Measurements from ENCODE around the gene ELSPBP1. TPM values are rescaled to one million over a fixed set of nuclear protein-coding genes. Genes with fewer than 3 reads are reported as not detected.

ELSPBP1 gene
- total RNA-seq, 6 donors from 2014 or later, result not detected

GRCh38 chr19:48059331-48059730 is 64.9 kb downstream of the ELSPBP1 start:
- H3K27me3 ChIP-seq, result no peaks in the 10 kb centered on the region

GRCh38 chr19:48060381-48060780 is 65.9 kb downstream of the ELSPBP1 start:
- Histone ChIP-seq H3K4me1 (no peaks in the 10 kb centered on the region), H3K36me3 (peaks cover 0 to 18% (median 0%) of the 10 kb centered on the region in 4 donors), H3K9me3 (no peaks in the 10 kb centered on the region), H3K27me3 (no peaks in the 10 kb centered on the region), H3K27ac (no peak overlapping the region), H3K4me3 (no peak overlapping the region)
- ATAC-seq (ENCODE audit: low FRiP score in 2 of 2), result no peak
- no peak for TF ChIP-seq POLR2A (IDR thresholded peaks at IDR 0.05)
- no peak for TF ChIP-seq EP300 (IDR thresholded peaks at IDR 0.05)
- no peak for TF ChIP-seq CTCF (IDR thresholded peaks at IDR 0.05)
- TF ChIP-seq POLR2AphosphoS5 (IDR thresholded peaks at IDR 0.05), result no peak
- 74 to 89% methylated on average over 5 of the region's 5 CpGs for WGBS, 2 donors
- DNase-seq, result no peak

More at GRCh38 chr19:48059331-48059730, 64.9 kb downstream of the ELSPBP1 start:
- ATAC-seq (ENCODE audit: low FRiP score in 2 of 2), result no peak
- Histone ChIP-seq H3K36me3 (peaks cover 0 to 20% (median 0%) of the 10 kb centered on the region in 4 donors), H3K4me1 (no peaks in the 10 kb centered on the region), H3K4me3 (no peak overlapping the region), H3K9me3 (no peaks in the 10 kb centered on the region), H3K27ac (no peak overlapping the region)
- TF ChIP-seq POLR2A (IDR thresholded peaks at IDR 0.05) (no peak), POLR2AphosphoS5 (IDR thresholded peaks at IDR 0.05) (no peak), CTCF (IDR thresholded peaks at IDR 0.05) (no peak)
- 86 to 95% methylated on average over 6 of the region's 6 CpGs for WGBS, 2 donors
- no peak for DNase-seq

GRCh38 chr19:48061401-48062344 is 67.2 kb downstream of the ELSPBP1 start:
- Histone ChIP-seq H3K9me3 (no peaks in the 10 kb centered on the region), H3K4me1 (no peaks in the 10 kb centered on the region), H3K36me3 (peaks cover 0 to 26% (median 2%) of the 10 kb centered on the region in 4 donors), H3K27me3 (no peaks in the 10 kb centered on the region), H3K27ac (no peak overlapping the region), H3K4me3 (no peak overlapping the region)
- TF ChIP-seq CTCF (IDR thresholded peaks at IDR 0.05) (no peak), POLR2A (IDR thresholded peaks at IDR 0.05) (no peak), EP300 (IDR thresholded peaks at IDR 0.05) (no peak), POLR2AphosphoS5 (IDR thresholded peaks at IDR 0.05) (no peak)
- ATAC-seq (ENCODE audit: low FRiP score in 2 of 2), result peak in 1 of 2 donors; percentile 22
- peak in 1 of 2 donors; percentile 46 for DNase-seq
- WGBS, 2 donors, result 57 to 64% methylated on average over 37 of the region's 37 CpGs

GRCh38 chr19:48064509-48064908 is 70.1 kb downstream of the ELSPBP1 start:
- H3K4me3 ChIP-seq, result no peak overlapping the region
- DNase-seq (no peak), ATAC-seq (ENCODE audit: low FRiP score in 2 of 2) (no peak)
- no peaks in the 10 kb centered on the region for H3K9me3 ChIP-seq
- H3K36me3 ChIP-seq, result peaks cover 0 to 29% (median 2%) of the 10 kb centered on the region in 4 donors
- no peaks in the 10 kb centered on the region for H3K27me3 ChIP-seq
- no peaks in the 10 kb centered on the region for H3K4me1 ChIP-seq
- no peak for TF ChIP-seq EP300 (IDR thresholded peaks at IDR 0.05)
- no peak for TF ChIP-seq CTCF (IDR thresholded peaks at IDR 0.05)
- TF ChIP-seq POLR2A (IDR thresholded peaks at IDR 0.05), result no peak
- TF ChIP-seq POLR2AphosphoS5 (IDR thresholded peaks at IDR 0.05), result no peak
- WGBS, 2 donors, result 64 to 79% methylated on average over 2 of the region's 2 CpGs
- H3K27ac ChIP-seq, result no peak overlapping the region

All from upper lobe of left lung (tissue), 6 donors.